Stimulated activated CD4-positive, alpha-beta T cell treated with anti-CD3 and anti-CD28 coated beads, Interleukin-4, amount 100 ng/mL, for 24 hours (primary cell): Measurements from ENCODE around the gene DNAJC8.
A peak's percentile ranks its signal among the peaks of the same experiment; 100 is the strongest.

ENCODE experiments used
- DNase-seq: peaks from one replicate; pipeline ENCODE4 v3.0.0-alpha.2; 2020

Gene DNAJC8

DNA sequence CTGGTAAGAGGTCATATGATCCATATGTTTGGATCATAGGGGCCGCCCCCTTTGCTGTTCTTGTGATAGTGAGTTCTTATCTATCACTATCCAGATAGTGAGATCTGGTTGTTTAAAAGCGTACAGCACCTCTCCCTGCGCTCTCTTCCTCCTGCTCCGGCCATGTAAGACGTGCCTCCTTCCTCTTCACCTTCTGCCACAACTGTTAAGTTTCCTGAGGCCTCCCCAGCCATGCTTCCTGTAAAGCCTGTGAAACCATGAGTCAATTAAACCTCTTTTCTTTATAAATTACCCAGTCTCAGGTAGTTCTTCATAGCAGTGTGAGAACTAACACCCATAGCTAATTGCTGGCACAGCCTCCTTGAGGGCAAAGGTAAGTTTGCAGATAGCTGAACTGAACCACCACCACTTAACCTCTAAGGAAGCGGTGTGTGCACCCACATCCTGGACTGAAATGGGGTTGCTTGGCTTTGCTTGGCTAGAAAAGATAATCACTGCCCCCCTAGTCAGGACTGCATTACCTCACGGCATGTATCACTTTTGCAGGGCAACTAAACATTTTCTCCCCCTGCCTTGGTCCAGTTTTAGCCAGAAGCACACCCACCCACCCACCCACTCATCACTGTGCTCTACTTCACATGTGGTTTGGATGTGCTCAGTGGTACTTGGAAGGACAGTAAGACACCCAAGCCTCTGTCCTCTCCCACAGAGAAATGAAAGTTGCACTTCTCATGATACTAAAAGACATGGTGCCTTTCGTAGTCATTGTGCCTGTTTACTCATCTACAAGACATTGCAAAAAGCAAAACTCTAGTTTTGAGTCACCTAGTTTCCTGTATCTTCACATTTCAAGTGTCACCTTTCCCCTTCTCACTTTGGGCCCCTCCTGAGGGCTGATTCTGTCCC, 33.2 kb downstream of the DNAJC8 start:
- peak; percentile 60 for DNase-seq

DNA sequence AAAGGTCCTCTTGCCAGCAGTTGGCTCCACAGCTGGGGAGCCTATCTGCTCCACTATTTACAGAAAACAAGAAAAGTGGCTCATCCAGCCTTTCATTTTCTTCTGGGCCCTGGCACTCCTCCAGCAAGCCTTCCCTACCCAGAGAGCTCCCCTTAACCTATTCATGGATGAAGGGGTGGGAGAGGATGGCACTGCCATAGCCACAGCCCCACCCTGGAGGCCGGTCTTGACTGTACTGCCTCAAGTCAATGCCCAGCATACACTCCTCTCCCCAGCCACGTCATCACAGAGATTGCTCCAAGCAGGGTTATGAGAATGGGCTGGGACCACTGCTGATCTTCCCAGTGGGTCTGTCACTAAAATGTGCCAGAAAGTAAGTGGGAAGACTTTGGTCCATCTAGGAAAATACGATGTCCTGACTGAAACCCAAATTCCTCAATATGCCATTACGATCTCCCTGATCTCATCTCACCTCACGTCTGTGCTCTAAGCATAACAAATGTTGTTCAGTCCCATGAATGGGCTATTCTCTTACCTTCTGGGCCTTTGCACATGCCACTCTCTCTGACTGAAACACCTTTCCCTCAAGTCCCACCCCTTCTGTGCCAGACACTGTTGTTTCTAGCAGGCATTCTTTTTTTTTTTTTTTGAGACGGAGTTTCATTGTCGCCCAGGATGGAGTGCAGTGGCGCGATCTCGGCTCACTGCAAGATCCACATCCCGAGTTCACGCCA, 35.0 kb downstream of the DNAJC8 start:
- DNase-seq: no peak

DNA sequence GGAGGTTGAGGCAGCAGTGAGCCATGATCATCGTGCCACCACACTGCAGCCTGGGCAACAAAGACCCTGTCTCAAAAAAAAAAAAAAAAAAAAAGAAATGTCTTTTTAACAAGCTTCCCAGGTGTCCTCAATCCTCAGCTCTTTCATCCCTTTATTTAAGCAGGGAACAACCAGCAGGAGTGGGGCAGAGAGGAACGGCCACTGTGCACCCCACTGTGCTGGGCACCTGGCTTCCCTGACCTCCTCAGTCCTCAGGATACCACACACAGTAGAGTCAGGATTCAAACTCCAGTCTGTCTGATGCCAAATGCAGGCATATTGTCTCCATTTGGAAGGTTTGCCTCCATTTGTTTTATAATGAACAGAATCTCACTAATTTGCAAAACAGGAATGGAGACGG, 36.5 kb downstream of the DNAJC8 start:
- DNase-seq: no peak

DNA sequence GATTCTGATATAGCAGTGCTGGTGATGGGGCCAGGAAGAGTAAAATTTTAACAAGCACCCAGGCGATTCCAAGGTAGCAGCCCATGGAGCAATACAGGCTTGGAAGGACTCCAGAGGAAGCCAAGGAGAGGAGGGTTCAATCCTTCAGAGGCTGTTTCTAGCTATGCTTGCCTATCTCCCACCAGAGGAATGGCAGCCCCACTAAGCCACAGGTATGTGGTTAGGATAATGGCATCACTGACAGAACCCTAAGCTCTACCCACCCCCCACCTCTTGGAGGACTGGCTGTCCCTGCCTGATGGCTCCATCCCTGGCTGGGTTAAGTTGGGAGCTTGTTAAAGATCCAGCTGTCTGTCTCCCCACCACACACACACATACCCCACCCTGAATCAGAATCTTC, 37.0 kb downstream of the DNAJC8 start:
- no peak for DNase-seq

DNA sequence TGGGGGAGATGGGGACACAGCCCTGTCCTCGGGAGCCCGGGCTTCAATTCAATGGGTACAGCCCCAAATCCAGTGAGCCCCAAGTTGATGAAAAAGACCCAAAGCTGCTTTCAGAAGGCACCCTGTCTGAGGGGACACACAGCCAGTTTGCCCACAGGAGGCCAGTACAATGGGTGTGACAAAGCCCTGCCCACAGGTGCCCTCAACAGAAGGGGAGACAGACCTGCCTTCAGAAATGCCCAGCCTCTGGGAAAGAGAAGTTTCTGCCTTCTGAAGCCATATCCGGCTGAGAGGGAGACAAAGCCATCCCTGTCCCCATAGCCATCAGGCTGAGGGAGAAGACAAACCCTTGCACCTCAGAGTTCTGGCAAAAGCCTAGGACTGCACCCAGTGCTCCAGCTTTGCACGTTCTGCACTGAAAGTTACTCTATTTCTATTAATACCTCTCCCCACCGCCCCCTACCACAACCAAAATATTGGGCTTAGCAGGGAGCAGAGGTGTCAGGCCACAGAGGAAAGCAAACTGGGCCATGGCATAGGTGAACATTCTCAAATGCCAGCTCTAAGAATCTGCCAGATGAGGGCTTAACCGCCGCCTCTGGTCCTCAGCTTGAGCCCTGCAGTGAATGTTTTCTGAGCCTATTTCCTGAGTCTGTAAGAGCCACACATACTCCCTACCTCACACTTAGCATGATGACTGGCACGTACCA, 38.3 kb downstream of the DNAJC8 start:
- DNase-seq: no peak

DNA sequence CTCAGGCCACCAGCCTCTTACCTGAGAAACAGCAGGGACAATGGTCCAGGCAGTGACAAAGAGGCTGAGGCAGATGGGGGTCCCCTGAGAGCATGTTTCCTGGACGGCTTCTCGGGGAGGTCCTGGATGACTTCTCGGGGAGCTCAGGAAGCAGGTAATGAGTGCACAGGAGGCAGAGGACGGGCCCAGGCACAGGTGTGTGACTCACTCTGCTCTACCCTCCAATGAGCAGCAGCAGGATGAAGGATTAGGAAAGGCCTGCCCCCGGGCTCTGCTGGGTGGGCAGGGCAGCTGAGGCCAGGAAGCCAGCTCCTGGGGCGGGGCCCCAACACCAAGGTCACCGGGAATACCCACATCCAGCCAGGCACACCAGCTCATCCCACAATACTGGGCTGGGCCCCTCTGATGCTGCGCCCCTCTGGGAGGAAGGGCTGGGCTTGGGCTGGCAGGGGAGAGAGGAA, 39.1 kb downstream of the DNAJC8 start:
- DNase-seq: no peak

DNA sequence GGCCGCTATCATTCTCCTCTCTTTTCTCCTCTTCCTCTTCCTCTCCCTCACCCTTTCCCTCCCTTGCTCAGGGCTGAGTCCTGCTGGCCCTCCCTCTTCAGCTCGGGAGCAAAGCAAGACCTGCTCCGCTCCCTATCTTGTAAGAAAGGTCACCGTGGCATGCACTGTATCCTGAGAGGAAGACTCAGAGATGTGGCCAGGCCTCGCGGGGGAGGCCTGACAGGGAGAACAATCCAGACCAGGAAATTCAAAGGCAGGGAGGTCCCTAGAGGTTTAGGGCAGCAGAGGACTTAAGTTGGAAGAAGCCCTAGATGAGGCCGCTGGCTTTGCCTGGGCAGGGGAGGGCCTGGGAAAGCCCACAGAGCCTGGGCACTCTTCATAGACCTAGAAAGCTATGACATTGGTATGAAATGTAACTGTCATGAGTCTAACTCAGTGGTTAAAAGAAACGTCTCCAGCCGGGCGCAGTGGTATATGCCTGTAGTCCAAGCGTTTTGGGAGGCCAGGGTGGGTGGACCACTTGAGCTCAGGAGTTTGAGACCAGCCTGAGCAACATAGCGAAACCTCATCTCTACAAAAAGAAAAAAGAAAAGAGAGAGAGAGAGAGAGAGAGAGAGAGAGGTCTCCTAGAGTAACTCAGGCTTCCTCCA, 41.7 kb downstream of the DNAJC8 start:
- DNase-seq: no peak

DNA sequence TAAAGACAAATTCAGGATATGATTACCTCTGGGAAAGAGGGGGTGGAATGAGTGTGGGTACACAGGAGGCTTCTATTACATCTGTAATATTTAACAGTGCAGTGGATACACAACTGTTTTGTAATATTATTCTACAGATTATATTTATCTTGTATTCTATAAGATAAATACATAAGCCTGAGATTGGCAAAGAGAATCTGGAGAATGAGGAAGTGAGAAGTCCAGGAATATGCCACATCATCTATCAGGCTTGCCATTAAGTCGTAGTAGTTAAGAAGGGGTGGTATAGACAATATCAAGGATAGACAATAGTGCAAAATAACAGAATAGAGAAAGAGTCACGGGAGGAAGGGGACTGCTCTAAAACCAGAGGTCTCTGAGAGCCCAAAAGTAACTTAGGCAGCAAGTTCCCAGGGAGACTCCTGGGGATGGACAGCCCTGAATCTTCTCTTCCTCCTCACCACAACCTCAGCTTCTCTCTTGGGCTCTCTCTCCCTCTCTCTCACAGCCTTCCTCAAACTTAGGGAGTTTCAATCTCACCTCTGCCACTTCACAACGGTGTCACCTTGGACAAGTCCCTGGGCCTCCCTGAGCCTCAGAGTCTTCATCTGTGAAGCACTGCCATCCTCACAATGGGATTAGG, 42.4 kb downstream of the DNAJC8 start:
- DNase-seq: no peak

DNA sequence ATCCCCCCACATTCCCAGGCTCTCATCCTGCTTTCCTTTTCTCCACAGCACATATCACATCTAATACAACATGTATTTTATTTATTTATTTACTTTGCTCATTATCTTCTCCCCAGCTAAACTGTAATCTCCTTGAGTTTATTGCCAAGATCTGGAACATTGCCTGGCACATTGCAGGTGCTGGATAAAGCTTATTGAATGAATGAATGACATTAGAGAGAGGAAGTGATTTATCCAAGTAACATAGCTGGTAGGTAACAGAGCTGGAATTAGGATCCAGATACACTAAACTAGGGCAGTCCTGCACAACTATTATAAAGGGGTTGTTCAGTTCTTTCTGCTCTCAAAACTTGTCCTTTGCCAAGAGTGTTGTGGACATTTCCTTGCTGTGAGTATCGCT, 47.8 kb downstream of the DNAJC8 start:
- no peak for DNase-seq

DNA sequence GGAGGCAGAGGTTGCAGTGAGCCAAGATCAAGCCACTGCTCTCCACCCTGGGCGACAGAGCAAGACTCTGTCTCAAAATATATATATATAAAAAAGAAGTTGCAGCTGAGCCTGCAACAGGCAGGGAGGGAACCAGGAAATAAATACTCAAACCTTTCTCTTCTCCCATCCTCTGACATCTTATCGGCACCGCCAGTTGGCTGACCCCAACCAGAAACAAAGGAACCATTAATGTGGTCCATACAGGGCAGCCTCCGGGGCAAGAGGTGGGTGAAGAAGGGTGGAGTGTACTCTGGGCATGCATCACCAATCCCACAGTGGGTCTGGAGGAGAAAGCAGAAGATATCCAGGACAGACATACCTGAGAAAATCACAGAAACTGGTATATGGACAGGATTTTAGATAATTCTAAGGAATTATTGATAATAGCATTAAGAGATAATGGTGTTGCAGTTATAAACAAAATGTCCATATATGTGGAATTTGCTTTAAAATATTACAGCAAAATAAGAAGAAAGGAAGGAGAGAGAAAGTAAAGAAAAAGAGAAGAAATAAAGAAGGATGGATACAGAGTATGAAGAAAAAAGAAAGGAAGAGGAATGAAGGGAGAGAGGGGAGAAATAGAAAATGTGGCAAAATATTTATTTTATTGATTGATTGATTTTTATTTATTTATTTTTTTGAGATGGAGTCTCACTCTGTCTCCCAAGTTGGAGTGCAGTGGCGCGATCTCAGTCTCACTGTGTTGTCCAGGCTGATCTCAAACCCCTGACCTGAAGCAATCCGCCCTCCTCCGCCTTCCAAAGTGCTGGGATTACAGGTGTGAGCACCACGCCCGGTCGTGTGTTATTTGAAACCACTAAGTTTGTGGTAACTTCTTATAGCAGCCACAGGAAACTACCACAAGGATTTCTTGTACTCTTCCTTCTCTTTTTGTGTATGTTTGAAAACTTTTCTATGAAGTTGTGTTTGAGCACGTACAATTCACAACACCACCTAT, 52.2 kb downstream of the DNAJC8 start:
- DNase-seq: no peak

DNA sequence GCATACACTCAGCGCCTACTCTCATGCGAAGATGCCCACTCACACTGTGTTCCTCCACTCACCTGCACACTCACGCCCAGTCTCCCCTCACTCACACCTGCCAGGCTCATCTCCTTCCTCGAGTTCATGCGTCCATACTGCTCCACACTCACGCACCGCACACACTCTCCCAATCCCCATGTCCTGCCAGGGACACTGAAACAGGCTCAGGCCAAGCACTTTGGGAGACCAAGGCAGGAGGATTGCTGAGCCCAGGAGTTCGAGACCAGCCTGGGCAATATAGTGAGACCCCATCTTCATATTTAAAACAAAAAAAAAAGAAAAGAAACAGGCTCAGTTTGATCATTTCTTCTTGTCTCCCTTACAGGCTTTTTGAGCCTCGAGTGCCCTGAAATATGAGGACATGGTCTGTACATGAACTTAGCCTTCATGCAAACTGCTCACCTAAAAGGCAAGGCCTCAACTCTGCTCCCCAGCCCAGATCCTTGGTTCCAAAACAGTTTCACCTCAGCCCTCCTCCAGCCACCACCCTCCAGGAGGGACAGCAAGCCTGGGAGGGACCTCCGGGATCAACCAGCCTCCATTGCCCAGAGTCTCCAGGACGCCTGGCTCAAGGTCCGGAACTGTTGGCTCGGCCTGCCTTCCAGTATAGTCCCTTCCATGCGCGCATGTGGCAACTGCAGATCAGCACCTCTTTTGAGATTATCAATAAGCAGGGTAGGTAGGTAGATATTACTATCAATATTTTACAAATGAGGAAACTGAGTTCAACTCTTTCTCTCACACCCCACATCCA, 53.9 kb downstream of the DNAJC8 start:
- no peak for DNase-seq

DNA sequence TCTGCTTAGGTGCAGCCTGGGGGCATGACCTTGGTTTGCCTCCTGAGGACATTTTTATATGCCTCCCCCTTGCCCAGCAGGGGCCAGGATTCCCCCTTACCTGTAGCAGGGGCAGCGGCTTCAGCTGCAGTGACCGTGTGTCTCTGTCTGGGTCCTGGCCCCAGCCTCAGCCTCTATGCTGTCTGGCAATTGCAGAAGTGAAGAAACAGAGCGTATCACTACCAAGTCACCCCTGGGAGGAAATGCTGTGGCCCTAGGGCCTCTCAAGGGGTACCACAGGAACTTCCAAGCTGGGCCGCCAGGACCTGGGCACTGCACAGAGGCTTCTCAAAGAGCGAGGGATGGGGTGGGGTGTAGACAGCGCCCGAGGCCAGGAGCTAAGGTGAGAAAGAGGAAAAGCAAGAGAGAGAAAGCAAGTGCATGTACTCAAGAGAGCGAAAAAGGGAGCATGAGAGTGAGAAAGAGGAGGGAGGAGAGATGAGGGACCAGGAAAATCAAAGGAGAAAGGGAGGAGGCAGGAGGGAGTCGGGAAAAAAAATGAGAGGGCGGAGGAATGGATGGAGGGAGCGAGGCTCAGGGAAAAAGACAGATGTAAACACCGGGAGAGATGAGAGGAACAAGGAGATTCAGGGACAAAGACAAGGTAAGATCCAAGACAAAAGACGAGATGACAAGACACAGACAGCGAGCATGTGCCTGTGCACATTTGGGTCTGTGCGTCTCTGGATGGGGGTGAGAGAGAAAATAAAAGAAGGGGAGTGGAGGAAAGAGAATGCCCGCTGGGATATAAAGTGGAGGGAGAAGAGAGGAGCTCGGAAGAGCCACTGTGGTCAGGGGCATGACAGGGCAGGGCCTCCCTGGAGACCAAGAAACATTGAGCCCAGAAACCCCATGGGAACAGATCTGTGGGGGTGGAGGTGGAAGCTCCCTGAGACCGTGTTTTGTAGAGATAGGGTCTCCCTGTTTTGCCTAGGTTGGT, 56.0 kb downstream of the DNAJC8 start, which contains the start of gene PTAFR:
TSS of gene PTAFR (minus strand) at position 199 of the 979 bp plus-strand sequence. CDS start 25,669 bp downstream, outside the sequence.
- no peak for DNase-seq

DNA sequence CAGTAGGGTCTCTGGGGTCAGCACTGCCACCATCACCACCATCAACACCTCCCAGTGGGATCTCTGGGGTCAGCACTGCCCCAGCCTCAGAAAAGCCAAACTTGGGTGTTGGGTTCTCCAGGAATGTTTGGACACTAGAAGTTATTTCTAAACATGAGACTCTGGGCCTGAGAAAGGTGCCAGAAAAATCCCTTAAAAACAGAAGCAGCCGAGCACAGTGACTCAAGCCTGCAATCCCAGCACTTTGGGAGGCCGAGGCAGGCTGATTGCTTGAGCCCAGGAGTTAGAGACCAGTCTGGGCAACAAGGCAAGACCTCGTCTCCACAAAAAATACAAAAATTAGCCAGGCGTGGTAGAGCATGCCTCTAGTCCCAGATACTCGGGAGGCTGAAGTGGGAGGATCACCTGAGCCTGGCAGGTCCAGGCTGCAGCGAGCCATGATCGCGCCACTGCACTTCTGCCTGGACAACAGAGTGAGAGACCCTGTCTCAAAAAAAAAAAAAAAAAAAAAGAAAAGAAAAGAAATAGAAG, 56.8 kb downstream of the DNAJC8 start:
- DNase-seq: no peak

DNA sequence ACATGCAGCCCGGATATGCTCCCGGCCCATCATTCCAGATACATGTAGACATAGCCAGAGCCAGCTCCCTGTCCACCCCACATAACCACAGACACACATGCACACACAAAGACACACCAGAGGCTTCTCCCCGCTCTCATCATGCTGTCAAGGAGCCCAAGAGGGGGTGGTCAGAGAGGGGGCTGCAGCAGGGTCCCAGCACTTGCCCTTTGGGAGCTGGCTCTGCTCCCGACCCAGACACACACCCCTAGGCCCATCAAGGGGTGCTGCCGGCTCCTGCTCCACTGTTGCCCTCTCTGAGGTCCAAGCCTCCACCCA, 58.9 kb downstream of the DNAJC8 start:
- DNase-seq: no peak

DNA sequence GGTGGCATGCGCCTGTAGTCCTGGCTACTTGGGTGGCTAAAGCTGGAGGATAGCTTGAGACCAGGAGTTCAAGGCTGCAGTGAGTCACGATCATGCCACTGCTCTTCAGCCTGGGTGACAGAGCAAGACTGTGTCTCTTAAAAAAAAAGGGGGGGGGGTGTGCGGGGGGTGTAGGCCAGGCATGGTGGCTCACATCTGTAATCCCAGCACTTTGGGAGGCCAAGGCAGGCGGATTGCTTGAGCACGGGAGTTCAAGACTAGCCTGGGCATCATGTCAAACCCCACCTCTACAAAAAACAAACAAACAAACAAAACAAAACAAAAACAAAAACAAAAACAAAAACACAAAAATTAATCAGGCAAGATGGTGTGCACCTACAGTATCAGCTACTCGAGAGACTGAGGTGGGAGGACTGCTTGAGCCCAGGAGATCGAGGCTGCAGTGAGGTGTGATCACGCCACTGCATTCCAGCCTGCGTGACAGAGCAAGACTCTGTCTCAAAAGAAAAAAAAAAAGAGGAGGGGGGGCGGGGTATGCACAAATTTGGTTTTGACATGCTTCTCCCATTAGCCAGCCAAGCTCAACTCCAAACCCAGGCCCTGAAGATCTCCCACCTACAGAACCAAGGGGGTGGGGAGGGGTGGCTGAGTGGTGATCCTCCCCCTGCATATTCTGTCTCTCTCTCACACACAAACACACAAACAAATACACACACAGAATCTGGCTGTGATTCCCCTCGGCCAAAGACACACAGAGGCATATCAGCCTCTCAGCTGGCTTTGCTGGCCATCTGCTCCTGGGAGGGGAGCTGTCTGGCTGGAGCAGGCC, 59.5 kb downstream of the DNAJC8 start:
- no peak for DNase-seq

DNA sequence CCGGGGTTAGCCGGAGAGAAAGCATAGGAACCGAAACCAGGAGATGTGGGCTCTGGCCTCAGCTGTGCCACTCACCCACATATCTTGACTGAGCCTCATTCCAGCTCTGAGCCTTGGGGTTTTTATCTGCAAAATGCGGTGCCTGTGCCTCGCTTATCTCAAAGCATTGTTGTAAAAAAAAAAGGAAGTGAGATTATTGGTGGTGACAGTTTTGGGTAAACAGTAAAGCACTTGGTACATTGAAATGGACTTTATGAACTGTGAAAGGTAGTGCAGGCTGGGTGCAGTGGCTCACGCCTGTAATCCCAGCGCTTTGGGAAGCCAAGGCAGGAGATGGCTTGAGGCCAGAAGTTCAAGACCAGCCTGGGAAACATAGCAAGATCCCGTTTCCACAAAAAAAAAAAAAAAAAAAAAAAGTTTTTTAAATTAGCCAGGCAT, 60.1 kb downstream of the DNAJC8 start:
- peak; percentile 41 for DNase-seq

DNA sequence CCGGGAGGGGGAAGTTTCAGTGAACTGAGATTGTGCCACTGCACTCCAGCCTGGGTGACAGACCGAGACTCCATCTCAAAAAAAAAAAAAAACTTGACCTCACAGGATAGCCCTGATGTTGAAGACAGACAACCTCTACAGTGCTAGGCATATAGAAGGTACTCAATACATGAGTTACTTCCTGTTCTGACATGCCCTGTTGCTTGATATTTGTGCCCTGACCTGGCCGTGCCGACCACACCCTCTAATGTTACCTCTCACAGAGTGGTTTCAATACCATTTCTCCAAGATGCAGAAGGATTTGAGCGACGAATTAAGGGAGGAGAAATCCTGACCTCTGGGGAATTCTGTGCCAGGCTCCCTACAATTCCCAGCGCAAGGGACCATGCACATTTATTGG, 61.6 kb downstream of the DNAJC8 start:
- DNase-seq: no peak
